Right atrium auricular region (tissue), 2 donors: ENCODE results near the gene FYB1. TPM values are rescaled to one million over a fixed set of nuclear protein-coding genes. Genes with fewer than 3 reads are reported as not detected.

Experiments used
- DNase-seq: peaks from one replicate; pipeline ENCODE4 v3.0.0-alpha.2; 2019; ENCODE audit warnings: low spot score
- H3K27ac ChIP-seq, 2 donors: fragments of 200-600 bp; sonication (generic); 1 replicate in 1 of 2; 2 replicates in 1 of 2; pipeline ENCODE4 v1.5.1; 2016 to 2019
- H3K27me3 ChIP-seq, 2 donors: fragments of 200-600 bp; sonication (generic); one replicate each; pipeline versions ENCODE4 v1.5.1 to v1.6.0; 2017 to 2019
- H3K36me3 ChIP-seq: fragments of 200-600 bp; sonication (generic); one replicate; pipeline ENCODE4 v1.5.1; 2016
- H3K4me1 ChIP-seq, 2 donors: fragments of 200-600 bp; sonication (generic); one replicate each; pipeline versions ENCODE4 v1.5.1 to v1.6.0; 2017 to 2019
- H3K4me3 ChIP-seq, 2 donors: fragments of 200-600 bp; sonication (generic); 1 replicate in 1 of 2; 2 replicates in 1 of 2; pipeline ENCODE4 v1.5.1; 2017 to 2019; ENCODE audit warnings: mild to moderate bottlenecking in 1 of 2, moderate library complexity in 1 of 2
- H3K9me3 ChIP-seq, 2 donors: fragments of 200-600 bp; sonication (generic); one replicate each; pipeline ENCODE4 v1.5.1; 2019
- CTCF ChIP-seq, 2 donors: fragments of 200-600 bp; sonication (generic); IDR thresholded peaks; one replicate each; pipeline ENCODE4 v1.5.1; 2019; ENCODE audit warnings: antibody characterized with exemption in 2 of 2
- total RNA-seq, 2 donors: library from RNA; depleted of rRNA; stranded (reverse); fragments of >200 nt; gene quantifications; one replicate each; pipeline ENCODE4 v1.1.0, GENCODE V29; 2016

FYB1 gene
- total RNA-seq, 2 donors from 2014 or later: 1.8 to 8.4 TPM

GRCh38 chr5:39116344-39117170 is 102.8 kb downstream of the FYB1 start:
- no peak overlapping the region for H3K27ac ChIP-seq
- H3K4me1 ChIP-seq: no peaks in the 10 kb centered on the region
- no peaks in the 10 kb centered on the region for H3K36me3 ChIP-seq
- no peak for DNase-seq
- H3K27me3 ChIP-seq: no peaks in the 10 kb centered on the region
- no peak for TF ChIP-seq CTCF (IDR thresholded peaks at IDR 0.05)
- no peaks in the 10 kb centered on the region for H3K9me3 ChIP-seq
- no peak overlapping the region for H3K4me3 ChIP-seq

DNA sequence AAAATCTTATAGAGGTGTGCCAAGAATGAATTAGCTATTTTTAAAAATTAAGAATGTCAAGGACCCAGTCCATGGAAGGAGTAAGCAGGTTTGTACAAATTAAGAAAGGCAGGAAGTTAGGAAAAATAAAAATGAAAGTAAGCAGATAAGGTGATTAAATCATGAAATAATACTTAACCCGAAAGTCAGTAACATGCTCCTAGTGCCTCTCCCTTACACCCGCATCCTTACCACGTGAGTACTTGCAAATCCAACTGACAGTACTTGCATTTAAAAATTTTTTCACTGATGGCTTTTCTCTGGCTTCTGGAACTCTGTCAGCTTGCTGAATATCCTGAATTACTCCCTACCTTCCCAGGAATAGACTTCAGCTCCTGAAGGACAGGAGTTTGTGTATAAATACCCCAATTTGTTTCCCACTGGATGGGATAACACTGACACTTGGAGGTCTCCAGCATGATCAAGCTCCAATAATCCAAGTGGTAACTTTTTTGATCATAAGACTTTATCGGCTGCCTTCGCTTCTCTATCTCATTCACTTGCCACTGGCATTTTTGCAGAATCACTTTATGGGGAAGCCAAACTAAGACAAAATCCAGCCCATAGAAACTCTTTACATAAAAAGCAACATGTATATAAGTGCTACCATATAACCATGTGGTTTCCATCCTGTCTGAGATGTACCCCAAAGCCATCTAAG is 103.6 kb downstream of the FYB1 start:
- H3K27me3 ChIP-seq: no peaks in the 10 kb centered on the region
- no peaks in the 10 kb centered on the region for H3K36me3 ChIP-seq
- no peak for DNase-seq
- no peak overlapping the region for H3K27ac ChIP-seq
- no peaks in the 10 kb centered on the region for H3K9me3 ChIP-seq
- no peaks in the 10 kb centered on the region for H3K4me1 ChIP-seq
- TF ChIP-seq CTCF (IDR thresholded peaks at IDR 0.05): no peak
- H3K4me3 ChIP-seq: no peak overlapping the region

GRCh38 chr5:39114155-39114554 is 105.2 kb downstream of the FYB1 start:
- Histone ChIP-seq H3K4me1 (no peaks in the 10 kb centered on the region), H3K36me3 (no peaks in the 10 kb centered on the region), H3K27me3 (no peaks in the 10 kb centered on the region), H3K27ac (no peak overlapping the region), H3K4me3 (no peak overlapping the region), H3K9me3 (no peaks in the 10 kb centered on the region)
- no peak for TF ChIP-seq CTCF (IDR thresholded peaks at IDR 0.05)
- no peak for DNase-seq

GRCh38 chr5:39113354-39113953 is 105.9 kb downstream of the FYB1 start:
- TF ChIP-seq CTCF (IDR thresholded peaks at IDR 0.05): no peak
- no peaks in the 10 kb centered on the region for H3K9me3 ChIP-seq
- H3K4me1 ChIP-seq: no peaks in the 10 kb centered on the region
- H3K4me3 ChIP-seq: no peak overlapping the region
- DNase-seq: no peak
- no peaks in the 10 kb centered on the region for H3K36me3 ChIP-seq
- no peak overlapping the region for H3K27ac ChIP-seq
- H3K27me3 ChIP-seq: no peaks in the 10 kb centered on the region

GRCh38 chr5:39109606-39110005 is 109.8 kb downstream of the FYB1 start:
- Histone ChIP-seq H3K4me3 (no peak overlapping the region), H3K9me3 (no peaks in the 10 kb centered on the region), H3K27ac (no peak overlapping the region), H3K4me1 (no peaks in the 10 kb centered on the region), H3K27me3 (no peaks in the 10 kb centered on the region), H3K36me3 (no peaks in the 10 kb centered on the region)
- no peak for DNase-seq
- TF ChIP-seq CTCF (IDR thresholded peaks at IDR 0.05): no peak
